ENCODE measurements around the gene ZNF274.
"Not testable (repeated sequence)": the region's sequence is repeated elsewhere in the genome, so short reads cannot be mapped to it uniquely, and the experiment has no call there.

Gene ZNF274

DNA sequence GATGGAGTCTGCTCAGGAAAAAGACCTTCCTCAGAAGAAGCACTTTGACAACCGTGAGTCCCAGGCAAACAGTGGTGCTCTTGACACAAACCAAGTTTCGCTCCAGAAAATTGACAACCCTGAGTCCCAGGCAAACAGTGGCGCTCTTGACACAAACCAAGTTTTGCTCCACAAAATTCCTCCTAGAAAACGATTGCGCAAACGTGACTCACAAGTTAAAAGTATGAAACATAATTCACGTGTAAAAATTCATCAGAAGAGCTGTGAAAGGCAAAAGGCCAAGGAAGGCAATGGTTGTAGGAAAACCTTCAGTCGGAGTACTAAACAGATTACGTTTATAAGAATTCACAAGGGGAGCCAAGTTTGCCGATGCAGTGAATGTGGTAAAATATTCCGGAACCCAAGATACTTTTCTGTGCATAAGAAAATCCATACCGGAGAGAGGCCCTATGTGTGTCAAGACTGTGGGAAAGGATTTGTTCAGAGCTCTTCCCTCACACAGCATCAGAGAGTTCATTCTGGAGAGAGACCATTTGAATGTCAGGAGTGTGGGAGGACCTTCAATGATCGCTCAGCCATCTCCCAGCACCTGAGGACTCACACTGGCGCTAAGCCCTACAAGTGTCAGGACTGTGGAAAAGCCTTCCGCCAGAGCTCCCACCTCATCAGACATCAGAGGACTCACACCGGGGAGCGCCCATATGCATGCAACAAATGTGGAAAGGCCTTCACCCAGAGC lies 29.6 kb downstream of the ZNF274 start:
- DNase-seq (ENCODE audit: low read depth): no peak

DNA sequence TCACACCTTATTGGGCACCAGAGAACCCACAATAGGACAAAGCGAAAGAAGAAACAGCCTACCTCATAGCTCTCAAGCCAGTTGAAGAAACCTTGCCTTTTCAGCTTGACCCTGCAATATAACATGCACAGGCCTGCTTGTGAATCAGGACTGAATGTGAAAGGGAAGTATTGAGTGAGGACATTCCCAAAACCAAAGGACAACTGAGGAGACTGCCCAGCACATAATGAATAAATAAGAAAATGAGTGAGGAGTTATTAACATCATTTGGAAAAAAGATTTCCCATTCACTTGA lies 30.2 kb downstream of the ZNF274 start:
- no peak for DNase-seq (ENCODE audit: low read depth)

DNA sequence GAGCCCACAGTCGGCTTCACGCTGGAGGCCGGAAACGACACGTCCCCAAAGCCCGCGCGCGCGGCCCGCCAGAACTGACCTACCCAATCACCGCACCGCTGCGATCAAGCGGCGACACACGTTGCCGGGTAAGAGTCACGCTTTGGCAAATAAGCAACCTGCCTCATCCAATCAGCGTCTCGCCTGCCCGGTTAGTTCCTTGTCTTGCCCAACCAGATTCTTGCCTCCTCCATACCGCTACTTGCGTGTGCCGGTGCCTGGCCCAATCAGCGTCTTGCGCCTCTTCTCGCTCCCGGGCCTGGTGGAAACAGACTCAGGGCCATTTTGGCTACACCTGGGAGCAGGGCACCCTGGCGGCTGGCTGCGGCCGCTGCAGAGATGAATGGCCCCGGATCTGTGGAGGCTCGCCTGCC lies 34.2 kb downstream of the ZNF274 start:
- DNase-seq (ENCODE audit: low read depth): no peak

DNA sequence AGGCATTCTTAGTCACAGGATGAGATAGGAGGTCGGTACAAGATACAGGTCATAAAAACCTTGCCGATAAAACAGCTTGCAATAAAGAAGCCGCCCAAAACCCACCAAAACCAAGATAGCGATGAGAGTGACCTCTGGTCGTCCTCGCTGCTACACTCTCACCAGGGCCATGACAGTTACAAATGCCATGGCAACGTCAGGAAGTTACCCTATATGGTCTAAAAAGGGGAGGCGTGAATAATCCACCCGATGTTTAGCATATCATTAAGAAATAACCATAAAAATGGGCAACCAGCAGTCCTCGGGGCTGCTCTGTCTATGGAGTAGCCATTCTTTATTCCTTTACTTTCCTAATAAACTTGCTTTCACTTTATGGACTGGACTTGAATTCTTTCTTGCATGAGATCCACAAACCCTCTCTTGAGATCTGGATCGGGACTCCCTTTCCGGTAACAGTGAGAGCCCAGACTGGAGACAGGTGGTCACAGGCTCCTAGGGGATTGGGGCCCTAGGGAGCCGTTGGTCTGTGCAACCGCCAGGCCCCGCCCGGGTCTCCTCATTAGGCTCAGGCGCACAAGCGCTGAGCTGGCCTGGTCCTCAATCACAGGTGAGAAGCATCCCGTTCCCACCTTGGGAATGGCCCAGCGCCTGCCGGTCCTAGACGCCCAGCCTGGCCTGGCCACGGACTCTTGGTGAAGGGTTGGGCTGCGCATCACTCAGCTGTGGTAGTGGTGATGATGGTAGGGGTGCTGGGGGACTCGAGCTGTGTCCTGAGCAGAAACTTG lies 34.9 kb downstream of the ZNF274 start:
- DNase-seq (ENCODE audit: low read depth): no peak

DNA sequence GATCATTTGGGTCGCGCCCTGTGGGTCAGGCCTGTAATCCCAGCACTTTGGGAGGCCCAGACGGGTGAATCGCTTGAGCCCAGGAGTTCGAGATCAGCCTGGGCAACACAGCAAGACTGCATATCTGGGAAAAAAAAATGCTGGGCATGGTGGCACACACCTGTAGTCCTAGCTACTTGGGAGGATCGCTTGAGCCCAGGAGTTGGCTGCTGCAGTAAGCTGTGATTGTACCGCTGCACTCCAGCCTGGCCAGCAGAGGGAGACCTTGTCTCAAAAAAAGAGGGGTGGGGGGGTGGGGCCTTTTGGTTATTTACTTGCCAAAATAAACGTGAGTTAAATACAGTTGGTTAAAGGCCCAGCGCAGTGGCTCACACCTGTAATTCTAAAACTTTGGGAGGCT lies 36.0 kb downstream of the ZNF274 start:
- no peak for DNase-seq (ENCODE audit: low read depth)

DNA sequence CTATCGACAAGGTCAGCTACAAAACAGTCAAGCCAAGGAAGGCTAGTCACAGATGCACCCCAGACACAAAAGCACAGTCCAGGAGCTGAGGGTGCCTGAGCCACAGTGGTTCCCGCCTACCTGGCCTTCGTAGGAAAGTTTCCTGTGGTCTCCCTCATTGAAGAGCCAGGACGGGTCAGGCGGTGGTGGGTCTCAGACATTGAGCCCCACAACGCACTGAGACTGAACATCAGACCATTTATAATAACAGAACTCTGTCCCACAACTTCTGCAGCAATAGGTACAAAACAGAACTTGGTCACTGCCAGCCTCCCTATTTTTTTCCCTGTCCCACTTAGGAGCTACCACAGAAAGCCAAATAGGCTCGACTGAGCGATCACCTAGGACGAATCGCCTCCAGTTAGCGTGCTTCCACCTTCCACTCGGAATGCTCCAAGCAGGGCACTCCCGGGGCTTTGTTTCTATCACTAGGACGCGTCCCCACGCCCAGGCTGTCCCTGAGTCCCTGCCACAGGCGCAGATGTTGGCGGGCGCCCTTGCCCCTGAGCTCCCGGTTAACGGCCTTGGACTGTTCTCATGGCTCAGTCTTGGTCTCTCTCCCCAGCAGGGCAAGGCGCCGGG lies 45.2 kb downstream of the ZNF274 start:
- DNase-seq (ENCODE audit: low read depth): peak; percentile 0

DNA sequence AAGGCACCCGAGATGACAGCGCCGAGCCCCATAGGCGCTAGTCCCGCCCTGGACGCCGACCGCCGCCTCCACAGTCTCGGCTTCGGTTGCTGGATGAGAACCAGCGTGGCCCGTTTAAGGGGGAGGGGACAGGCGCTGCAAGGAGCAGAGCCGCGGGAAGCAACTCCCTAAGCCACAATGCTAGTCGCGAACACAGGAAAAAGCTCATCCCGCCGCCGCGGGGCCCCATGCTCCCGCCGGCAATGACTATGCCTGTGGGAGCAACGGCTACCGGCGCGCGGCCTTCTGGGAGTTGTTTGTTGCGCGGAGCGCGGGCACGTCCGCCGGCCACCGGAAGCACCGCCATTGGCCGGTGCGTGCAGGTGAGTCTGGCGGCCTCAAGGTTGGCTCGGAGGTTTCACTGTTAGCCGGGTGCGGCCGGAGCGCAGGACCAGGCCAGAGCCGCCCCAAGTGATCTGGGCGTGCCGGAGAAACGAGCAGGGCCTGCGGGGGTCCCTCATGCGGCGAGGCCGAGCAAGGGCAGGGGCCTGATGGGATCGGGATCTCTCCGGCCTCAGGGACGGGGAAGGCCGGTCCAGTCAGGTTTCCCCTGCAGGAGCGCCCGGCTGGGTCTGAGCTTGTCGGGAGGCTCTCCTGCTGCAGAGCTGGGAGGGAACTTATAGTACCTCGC lies 45.9 kb downstream of the ZNF274 start, which contains the start of gene ZNF544:
ZNF544 (plus strand) TSS at position 330 of the 670 bp plus-strand sequence. CDS start 15,110 bp downstream, outside the sequence.
- DNase-seq (ENCODE audit: low read depth): peak; percentile 46

DNA sequence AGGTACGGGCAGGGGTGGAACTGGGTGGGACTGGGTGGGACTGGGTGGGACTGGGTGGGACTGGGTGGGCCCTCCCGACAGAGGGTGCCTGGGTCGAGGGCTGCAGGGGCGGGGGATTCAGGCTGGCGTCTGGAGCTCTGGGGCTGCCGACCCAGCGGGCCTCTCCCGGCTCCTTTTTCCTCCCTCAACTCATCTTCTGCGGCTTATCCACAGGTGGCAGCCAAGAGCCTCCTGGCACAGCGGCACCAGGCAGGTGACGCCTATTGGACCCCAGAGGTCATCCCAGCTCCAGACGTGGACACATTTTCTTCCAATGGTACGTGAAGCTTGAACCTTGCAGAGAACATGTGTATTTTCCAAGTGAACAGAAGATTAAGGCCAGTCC lies 46.4 kb downstream of the ZNF274 start:
- peak; percentile 13 for DNase-seq (ENCODE audit: low read depth)

DNA sequence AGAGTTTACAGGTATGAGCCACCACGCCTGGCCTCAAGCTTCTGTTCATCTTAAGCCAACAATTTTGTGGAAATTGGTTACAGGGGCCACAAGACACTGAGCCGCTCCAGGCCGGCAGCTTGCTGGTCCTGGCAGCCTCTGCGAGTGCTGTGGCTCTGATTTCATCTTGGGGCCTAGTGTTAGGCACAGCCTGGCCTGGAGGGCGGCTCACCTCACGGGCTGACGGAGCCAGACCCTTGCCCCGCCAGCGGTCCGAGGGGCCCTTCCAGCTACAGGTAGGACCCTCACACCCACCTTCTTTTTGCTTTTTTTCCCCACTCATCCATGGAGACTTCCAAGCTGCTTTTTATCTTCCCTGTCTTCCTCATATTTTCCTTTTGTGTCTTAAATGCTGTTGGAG lies 54.5 kb downstream of the ZNF274 start:
- no peak for DNase-seq (ENCODE audit: low read depth)

DNA sequence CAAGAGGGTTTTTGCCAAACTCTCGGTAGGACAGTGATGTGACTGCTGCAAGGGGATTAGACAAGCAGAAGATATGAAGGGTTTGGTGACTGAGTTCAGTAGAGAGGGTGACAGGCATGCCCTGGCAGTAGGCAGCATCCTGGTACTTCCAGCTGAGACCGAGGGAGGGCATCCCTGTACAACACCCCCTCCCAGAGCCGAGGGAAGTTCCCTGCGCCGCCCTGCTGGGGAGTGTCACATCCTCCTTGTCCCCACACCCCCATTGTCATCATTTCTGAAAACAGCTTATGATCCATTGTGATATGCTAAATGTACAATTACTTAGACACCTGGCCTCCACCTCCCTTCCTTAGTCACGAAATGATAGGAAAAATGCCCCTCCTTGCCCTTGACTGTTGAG lies 60.5 kb downstream of the ZNF274 start:
- no peak for DNase-seq (ENCODE audit: low read depth)

DNA sequence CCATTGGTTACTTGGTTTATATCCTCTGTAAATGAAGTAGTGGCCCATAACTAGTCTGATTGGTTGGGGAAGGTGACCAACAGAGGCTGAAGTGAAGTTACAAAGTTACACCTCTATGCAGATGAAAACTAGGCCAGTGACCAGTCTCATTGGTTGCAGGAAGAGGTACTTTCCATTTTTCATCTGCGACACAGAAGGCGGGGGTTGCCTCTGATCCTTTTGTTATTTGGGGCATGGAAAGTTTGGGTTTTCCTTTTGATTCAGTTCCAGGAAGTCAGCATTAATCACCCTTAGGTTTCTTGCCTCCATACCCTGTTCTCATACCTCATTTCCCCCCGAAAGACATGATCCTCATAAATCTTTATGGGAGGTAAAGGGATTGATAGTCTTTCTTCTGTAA lies 66.0 kb downstream of the ZNF274 start:
- no peak for DNase-seq (ENCODE audit: low read depth)

DNA sequence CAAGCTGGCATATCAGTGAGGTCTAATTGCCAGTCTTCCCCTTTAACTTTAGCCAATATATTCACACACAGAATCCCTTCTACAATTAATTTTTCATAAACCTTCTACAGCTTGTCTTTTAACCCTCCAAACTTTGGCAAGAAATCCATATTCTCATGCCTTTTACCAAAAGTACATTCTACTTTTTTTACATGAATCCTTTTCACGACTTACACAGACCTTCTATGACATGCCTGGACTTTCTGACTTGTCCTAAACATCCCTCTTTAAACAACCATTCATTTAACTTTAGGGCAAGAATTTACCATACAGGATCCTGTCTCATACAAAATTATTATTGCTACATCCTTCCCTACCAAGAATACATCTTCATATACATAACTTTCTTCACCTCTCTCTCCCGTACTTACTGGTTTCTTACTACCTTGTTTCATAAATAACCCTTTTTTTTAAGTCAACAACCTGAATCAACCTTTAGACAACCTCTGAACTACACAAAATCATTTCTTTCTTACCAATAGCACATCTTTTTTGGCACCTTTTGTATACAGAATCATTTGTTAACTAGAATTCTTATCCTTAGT lies 69.3 kb downstream of the ZNF274 start:
- no peak for DNase-seq (ENCODE audit: low read depth)

DNA sequence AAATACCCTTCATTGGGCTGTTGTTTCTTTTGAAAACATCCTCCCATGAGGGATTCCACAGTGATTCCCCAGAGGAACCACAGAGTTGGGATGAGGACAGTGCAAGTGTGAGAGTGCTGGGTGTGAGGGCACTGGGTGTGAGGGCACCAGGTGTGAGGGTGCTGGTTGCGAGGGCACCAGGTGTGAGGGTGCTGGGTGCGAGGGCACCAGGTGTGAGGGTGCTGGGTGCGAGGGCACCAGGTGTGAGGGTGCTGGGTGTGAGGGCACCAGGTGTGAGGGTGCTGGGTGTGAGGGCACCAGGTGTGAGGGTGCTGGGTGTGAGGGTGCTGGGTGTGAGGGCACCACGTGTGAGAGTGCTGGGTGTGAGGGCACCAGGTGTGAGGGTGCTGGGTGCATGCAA lies 75.4 kb downstream of the ZNF274 start:
- not testable (repeated sequence) for DNase-seq (ENCODE audit: low read depth)

DNA sequence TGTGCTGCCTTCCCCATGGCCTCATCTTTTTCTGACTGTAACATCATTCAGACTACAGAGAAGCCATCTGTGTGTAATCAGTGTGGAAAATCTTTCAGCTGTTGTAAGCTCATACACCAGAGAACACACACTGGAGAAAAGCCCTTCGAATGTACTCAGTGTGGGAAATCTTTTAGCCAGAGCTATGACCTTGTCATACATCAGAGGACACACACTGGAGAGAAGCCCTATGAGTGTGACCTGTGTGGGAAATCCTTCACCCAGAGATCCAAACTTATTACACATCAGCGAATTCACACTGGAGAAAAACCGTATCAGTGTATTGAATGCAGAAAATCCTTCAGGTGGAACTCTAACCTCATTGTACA lies 78.7 kb downstream of the ZNF274 start:
- DNase-seq (ENCODE audit: low read depth): no peak

DNA sequence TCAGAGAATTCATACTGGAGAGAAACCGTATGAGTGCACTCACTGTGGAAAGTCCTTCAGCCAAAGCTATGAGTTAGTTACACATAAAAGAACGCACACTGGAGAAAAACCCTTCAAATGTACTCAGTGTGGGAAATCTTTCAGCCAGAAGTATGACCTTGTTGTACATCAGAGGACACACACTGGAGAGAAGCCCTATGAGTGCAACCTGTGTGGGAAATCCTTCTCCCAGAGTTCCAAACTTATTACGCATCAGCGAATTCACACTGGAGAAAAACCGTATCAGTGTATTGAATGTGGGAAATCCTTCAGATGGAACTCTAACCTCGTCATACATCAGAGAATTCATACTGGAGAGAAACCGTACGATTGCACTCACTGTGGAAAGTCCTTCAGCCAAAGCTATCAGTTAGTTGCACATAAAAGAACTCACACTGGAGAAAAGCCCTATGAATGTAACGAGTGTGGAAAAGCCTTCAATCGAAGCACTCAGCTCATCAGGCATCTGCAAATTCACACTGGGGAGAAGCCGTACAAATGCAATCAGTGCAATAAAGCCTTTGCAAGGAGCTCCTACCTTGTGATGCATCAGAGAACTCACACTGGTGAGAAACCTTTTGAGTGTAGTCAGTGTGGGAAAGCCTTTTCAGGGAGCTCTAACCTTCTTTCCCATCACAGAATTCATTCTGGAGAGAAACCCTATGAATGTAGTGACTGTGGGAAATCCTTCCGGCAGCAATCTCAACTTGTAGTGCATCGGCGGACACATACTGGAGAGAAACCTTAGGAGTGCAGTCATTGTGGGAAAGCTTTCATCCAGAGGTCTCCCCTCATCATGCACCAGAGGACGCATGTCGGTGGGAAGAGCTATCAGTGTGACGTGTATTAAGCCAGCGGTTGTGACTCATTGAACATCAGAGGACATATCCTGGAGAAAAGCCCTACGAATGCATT lies 79.4 kb downstream of the ZNF274 start:
- no peak for DNase-seq (ENCODE audit: low read depth)

DNA sequence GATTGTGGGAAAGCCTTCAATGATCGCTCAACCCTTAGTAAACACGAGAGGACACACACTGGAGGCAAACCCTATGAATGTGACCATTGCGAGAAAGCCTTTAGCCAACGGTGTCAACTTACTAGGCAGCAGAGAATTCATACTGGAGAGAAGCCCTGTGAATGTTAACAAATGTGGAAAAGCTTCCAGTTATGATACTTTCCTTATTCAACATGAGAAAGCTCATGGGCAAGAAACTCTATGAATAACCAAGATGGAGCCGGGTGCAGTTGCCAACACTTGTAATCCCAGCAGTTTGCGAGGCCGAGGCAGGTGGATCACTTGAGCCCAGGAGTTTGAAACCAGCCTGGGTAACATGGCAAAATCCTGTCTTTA lies 80.0 kb downstream of the ZNF274 start:
- DNase-seq (ENCODE audit: low read depth): no peak
